B cell (primary cell): Measurements from ENCODE around the gene MISP3.

ENCODE experiments used
- CTCF ChIP-seq: fragments of 200-600 bp; IDR thresholded peaks from one replicate; pipeline ENCODE4 v1.8.0; 2022; ENCODE audit warnings: antibody characterized with exemption, mild to moderate bottlenecking
- EZH2 ChIP-seq: IDR thresholded peaks from 2 replicates; pipeline ENCODE4 v1.6.1; 2012; ENCODE audit warnings: borderline replicate concordance, low read depth, mild to moderate bottlenecking, moderate library complexity, low read length; ENCODE audit not compliant: insufficient read depth, poor library complexity, severe bottlenecking

GRCh38 chr19:14112051-14112808 lies 39.6 kb downstream of the MISP3 start:
- TF ChIP-seq CTCF (no peak), EZH2 (no peak)
